GM19043 (cell line): ENCODE results near the gene OR51E2.
"Not testable (repeated sequence)": the region's sequence is repeated elsewhere in the genome, so short reads cannot be mapped to it uniquely, and the experiment has no call there.

Source experiments
- ATAC-seq: cut with Tn5 transposase; IDR thresholded peaks from one replicate; pipeline ENCODE4 v1.9.1; 2021; ENCODE audit warnings: low read depth; ENCODE audit not compliant: unreplicated experiment

Gene OR51E2

GRCh38 chr11:4697585-4697984 is at the start of gene OR51E2:
Gene OR51E2, minus strand, starts transcription at chr11:4697853. Its CDS starts 15,142 bp downstream, at chr11:4682711.
- no peak for ATAC-seq

- ATAC-seq, result no peak
Measured at GRCh38 chr11:4740735-4741134, 43.1 kb upstream of the OR51E2 start.

- no peak for ATAC-seq
Measured at GRCh38 chr11:4727171-4727570, 29.5 kb upstream of the OR51E2 start.

- not testable (repeated sequence) for ATAC-seq
Measured at GRCh38 chr11:4722616-4723534, 25.2 kb upstream of the OR51E2 start.

GRCh38 chr11:4714300-4714699 is 16.6 kb upstream of the OR51E2 start:
- ATAC-seq, result no peak

- no peak for ATAC-seq
Measured at GRCh38 chr11:4713241-4713640, 15.6 kb upstream of the OR51E2 start.

GRCh38 chr11:4704790-4705334 is 7.2 kb upstream of the OR51E2 start:
- no peak for ATAC-seq

- peak; percentile 72 for ATAC-seq
Measured at GRCh38 chr11:4704054-4704789, 6.6 kb upstream of the OR51E2 start, which contains the start of gene MMP26. Gene MMP26, plus strand, starts transcription at chr11:4704784.

- no peak for ATAC-seq
Measured at GRCh38 chr11:4700436-4700820, 2.8 kb upstream of the OR51E2 start.

- peak; percentile 66 for ATAC-seq
Measured at GRCh38 chr11:4699697-4700435, 2.2 kb upstream of the OR51E2 start.

- ATAC-seq, result no peak
Measured at GRCh38 chr11:4695442-4695841, 2.2 kb downstream of the OR51E2 start.

- no peak for ATAC-seq
Measured at GRCh38 chr11:4684631-4685285, 12.9 kb downstream of the OR51E2 start.

GRCh38 chr11:4682623-4683419 is 14.8 kb downstream of the OR51E2 start:
- ATAC-seq, result no peak

- no peak for ATAC-seq
Measured at GRCh38 chr11:4680341-4680740, 17.3 kb downstream of the OR51E2 start.

- ATAC-seq, result no peak
Measured at GRCh38 chr11:4677948-4678347, 19.7 kb downstream of the OR51E2 start.

- no peak for ATAC-seq
Measured at GRCh38 chr11:4673781-4674180, 23.9 kb downstream of the OR51E2 start.

GRCh38 chr11:4672470-4672869 is 25.2 kb downstream of the OR51E2 start:
- no peak for ATAC-seq

- ATAC-seq, result no peak
Measured at GRCh38 chr11:4671741-4672140, 25.9 kb downstream of the OR51E2 start.

GRCh38 chr11:4665424-4665823 is 32.2 kb downstream of the OR51E2 start:
- no peak for ATAC-seq
